Measurements from ENCODE around the gene SEPTIN5. TPM values are rescaled to one million over a fixed set of nuclear protein-coding genes. Genes with fewer than 3 reads are reported as not detected.

The SEPTIN5 gene
- total RNA-seq (2022) (1.00 and 1.3 TPM in 2 replicates), Bru-seq, nascent RNA (percentile 15 among the genes with signal in this experiment), BruChase-seq, experiment 1, labeled RNA remaining after a 2-hour chase (percentile 23 among the genes with signal in this experiment), BruChase-seq, experiment 2, labeled RNA remaining after a 6-hour chase (percentile 12 among the genes with signal in this experiment)
- long read RNA-seq, partial matches to known transcripts, result 0 of 1 reads
- long read RNA-seq, other reads (novel, unspliced or antisense), result 1 of 1 reads

DNA sequence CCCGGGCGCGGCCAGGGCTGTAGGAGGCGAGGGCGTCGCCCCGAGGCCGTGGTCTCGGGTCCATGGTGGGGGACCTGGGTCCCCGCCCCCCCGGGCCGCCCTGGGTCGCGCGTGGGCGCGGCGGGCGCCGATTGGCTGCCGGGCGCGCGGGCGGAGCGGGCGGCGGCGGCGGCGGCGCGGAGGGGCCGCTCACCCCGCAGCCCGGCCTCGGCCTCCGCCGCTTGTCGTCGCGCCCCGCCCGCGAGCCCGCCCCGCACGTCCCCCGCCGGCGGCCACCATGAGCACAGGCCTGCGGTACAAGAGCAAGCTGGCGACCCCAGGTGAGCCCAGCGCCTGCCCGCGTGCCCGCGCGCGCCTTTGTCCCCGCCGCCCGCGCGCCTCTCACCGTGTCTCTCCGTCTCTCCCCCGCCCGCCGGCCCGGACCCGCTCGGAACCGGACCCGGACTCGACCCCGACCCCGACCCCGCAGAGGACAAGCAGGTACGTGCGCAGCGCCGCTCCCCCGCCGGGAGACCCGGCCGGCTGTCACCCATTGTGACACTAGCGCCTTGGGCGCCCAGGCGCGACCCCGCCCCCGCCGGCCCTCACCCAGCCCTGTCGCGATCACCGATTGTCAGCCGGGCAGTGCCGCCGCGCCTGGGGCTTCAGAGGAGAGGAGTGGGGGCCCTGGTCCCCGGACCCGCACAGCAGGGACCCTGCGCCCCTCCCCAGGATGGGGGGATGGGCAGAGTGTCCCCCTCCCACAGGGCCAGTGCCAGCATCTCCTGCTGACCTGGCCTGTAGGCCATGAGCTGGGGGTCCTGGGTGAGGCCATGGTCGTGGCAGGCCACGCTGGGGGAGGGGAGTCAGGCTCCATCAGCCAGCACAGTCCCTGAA, at the start of gene SEPTIN5:
SEPTIN5 (plus strand) TSS at position 192 of the 876 bp plus-strand sequence; CDS start at position 278, 86 bp downstream.
- POLR2A ChIA-PET, result no interaction called here
- no peaks in the 10 kb centered on the region for H3K9me3 Mint-ChIP-seq (ENCODE audit: unreplicated experiment)
- H3K27me3 ChIP-seq (replicated peaks; ENCODE audit: control insufficient read depth, insufficient read depth, low read length), result no peaks in the 10 kb centered on the region

DNA sequence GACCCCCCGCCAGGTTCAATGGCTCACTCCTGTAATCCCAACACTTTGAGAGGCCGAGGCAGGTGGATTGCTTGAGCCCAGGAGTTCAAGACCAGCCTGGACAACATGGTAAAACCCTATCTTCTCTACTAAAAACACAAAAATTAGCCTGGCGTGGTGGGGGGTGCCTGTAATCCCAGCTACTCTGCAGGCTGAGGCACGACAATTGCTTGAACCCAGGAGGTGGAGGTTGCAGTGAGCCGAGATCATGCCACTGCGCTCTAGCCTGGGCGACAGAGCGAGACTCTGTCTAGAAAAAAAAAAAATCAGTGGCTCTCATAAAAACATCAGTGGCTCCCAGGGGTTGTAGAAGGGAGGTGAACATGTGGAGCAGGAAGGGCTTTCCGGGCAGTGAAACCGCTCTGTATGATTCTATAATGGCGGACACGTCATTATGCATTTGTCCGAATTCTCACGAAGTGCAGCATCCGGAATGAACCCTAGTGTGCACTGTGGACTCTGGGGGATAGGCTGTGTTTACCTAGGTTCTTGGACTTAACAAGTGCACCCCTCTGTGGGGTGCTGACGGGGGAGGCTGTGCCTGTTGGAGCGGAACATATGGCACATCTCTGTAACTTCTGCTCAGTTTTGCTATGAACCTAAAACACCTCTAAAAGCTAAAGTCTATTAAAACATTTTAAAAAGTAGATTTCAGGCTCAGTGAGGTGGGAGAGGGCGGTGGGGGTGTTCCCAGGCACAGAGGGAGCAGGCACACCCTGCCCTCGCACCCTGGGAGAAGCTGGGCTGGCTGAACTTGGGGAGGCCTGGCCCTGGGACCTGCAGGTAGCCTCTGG, 49.1 kb upstream of the SEPTIN5 start:
- Histone ChIP-seq H3K27me3 (replicated peaks; ENCODE audit: control insufficient read depth, insufficient read depth, low read length) (no peaks in the 10 kb centered on the region), H3K9me3 (no peaks in the 10 kb centered on the region), H3K36me3 (ENCODE audit: control insufficient read depth, insufficient read depth, low read length) (no peaks in the 10 kb centered on the region), H3K4me1 (no peaks in the 10 kb centered on the region), H3K4me3 (ENCODE audit: low read depth, low read length) (no peak overlapping the region)
- H3K36me3 Mint-ChIP-seq (ENCODE audit: insufficient read depth, unreplicated experiment), result no peaks in the 10 kb centered on the region
- DNase-seq, result no peak
- BruUV-seq (replicated peaks), result no TSS peak
- H3K4me1 Mint-ChIP-seq (ENCODE audit: low read depth, unreplicated experiment), result no peaks in the 10 kb centered on the region
- H3K9me3 Mint-ChIP-seq (ENCODE audit: unreplicated experiment), result no peaks in the 10 kb centered on the region
- ChIA-PET POLR2A (no interaction called here), CTCF (no interaction called here)
- TF ChIP-seq, protein P1, sequence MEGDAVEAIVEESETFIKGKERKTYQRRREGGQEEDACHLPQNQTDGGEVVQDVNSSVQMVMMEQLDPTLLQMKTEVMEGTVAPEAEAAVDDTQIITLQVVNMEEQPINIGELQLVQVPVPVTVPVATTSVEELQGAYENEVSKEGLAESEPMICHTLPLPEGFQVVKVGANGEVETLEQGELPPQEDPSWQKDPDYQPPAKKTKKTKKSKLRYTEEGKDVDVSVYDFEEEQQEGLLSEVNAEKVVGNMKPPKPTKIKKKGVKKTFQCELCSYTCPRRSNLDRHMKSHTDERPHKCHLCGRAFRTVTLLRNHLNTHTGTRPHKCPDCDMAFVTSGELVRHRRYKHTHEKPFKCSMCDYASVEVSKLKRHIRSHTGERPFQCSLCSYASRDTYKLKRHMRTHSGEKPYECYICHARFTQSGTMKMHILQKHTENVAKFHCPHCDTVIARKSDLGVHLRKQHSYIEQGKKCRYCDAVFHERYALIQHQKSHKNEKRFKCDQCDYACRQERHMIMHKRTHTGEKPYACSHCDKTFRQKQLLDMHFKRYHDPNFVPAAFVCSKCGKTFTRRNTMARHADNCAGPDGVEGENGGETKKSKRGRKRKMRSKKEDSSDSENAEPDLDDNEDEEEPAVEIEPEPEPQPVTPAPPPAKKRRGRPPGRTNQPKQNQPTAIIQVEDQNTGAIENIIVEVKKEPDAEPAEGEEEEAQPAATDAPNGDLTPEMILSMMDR (IDR thresholded peaks at IDR 0.05; ENCODE audit: insufficient read depth in 1 of 2, low read depth in 1 of 2, low read length in 1 of 2, severe bottlenecking in 1 of 2, unreplicated experiment in 1 of 2), result no peak
- H3K4me3 Mint-ChIP-seq (ENCODE audit: unreplicated experiment), result no peak overlapping the region
- H3K27me3 Mint-ChIP-seq (ENCODE audit: insufficient read depth, unreplicated experiment), result peaks cover 10% of the 10 kb centered on the region
- H3K27ac Mint-ChIP-seq (ENCODE audit: unreplicated experiment), result no peak overlapping the region
- intact Hi-C loops (cut with micrococcal nuclease; ENCODE audit: unreplicated experiment), result no loop called here

More for the DNA sequence above, at the start of gene SEPTIN5:
- H3K36me3 ChIP-seq (ENCODE audit: control insufficient read depth, insufficient read depth, low read length), result no peaks in the 10 kb centered on the region
- BruUV-seq (replicated peaks), result no TSS peak
- no peak for DNase-seq
- no peaks in the 10 kb centered on the region for H3K36me3 Mint-ChIP-seq (ENCODE audit: insufficient read depth, unreplicated experiment)
- TF ChIP-seq, protein P1 (IDR thresholded peaks at IDR 0.05; ENCODE audit: insufficient read depth in 1 of 2, low read depth in 1 of 2, low read length in 1 of 2, severe bottlenecking in 1 of 2, unreplicated experiment in 1 of 2), result no peak
- intact Hi-C loops (cut with micrococcal nuclease; ENCODE audit: unreplicated experiment), result loop anchor here (5.0 to 10.0 kb wide), 2 partner anchors 32 to 80 kb away; no protein-coding TSS in a partner anchor
- H3K4me3 ChIP-seq (ENCODE audit: low read depth, low read length), result peak within 1 kb of the TSS; percentile 54
- no peaks in the 10 kb centered on the region for H3K9me3 ChIP-seq
- H3K4me1 Mint-ChIP-seq (ENCODE audit: low read depth, unreplicated experiment), result no peaks in the 10 kb centered on the region
- H3K4me3 Mint-ChIP-seq (ENCODE audit: unreplicated experiment), result peak within 1 kb of the TSS; percentile 68
- H3K4me1 ChIP-seq, result peaks cover 7% of the 10 kb centered on the region; the same call in 1 of the 2 replicates
- CTCF ChIA-PET, result interaction anchor here (1.6 kb wide), 1 partner anchor 17 kb away, joined by 3 read pairs; no protein-coding TSS in a partner anchor
- no peak within 1 kb of the TSS for H3K27ac Mint-ChIP-seq (ENCODE audit: unreplicated experiment)
- peaks cover 6% of the 10 kb centered on the region for H3K27me3 Mint-ChIP-seq (ENCODE audit: insufficient read depth, unreplicated experiment)

Data from Caco-2 (cell line).